DMS53 (cell line): Measurements from ENCODE around the gene ZBTB20.

Source experiments
- DNase-seq: peaks from one replicate; lab custom pipeline; 2025; lab: John Stamatoyannopoulos, UW

The ZBTB20 gene

DNA sequence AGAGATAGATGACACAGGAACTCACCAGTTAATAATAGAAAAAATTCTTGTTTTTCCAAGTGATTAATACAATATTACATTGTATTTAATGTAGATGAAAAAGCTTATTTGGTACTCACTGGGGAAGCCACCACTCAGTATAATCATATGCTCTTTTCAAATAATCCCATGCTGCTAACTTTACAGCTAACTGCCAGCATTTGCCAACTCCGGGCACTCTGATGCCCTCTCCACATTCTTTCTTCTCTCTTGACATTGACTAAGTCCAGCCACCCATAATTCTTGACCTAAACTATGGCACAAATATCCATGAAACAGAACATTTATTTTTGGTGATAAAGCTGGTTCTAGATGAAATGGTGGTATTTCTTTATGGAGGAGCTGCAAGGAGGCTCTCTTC is 384.9 kb downstream of the ZBTB20 start:
- DNase-seq: no peak

DNA sequence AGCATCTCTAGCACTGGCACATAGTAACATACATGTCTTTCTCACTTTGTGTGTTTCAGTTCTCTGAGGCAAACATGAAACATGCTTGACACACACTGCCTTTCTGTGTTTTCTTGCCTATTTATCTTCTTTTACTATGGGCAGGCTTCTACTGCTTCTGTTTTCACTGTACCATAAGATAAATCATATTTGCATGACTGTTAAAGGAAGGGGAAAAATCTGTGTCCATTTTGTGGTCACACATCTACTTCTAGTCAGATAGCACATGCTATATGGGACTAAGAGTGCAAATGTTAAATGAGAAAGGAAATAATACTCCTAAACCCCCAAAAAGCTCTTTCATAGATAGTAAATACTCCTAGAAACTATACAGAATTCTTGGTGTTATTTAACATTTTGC is 386.4 kb downstream of the ZBTB20 start:
- no peak for DNase-seq

DNA sequence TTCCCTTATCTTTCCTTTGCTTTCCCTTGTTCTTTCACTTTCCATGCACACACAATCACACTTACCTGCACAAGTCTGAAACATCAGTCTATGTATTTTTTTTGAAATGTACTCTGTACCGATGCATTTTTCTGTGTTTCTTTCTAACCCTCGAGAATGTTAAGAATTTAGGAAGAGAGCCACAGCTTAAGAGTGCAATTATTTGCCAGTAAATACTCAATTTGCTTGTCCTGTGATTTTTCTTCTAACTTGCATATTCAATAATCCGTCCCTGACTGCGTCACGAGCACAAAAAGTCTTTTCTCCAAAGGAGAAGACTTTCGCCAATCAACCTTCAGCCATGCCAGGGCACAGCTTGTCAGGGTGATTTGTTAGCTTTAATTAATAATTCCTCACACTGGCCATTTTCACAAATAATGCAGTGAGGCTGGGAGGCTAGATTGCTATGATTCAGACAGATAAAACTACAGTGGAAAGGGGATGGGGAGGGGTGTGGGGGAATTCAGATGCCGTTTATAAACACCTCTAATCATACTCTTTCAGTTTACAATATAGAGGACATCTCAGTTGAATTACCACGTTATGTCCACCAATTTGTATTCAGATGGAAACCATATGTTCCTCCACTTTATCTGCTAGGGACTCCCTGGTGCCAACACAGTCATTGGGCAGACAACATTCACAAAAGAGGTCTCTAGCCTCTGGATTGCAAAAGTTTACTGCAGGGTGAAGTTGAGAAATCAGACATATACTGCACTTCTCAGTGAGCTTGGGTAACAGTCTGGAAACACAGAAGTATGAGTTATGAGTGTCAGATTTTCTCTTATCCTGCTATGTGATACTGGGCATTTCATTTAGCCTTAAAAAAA is 388.0 kb downstream of the ZBTB20 start:
- no peak for DNase-seq

DNA sequence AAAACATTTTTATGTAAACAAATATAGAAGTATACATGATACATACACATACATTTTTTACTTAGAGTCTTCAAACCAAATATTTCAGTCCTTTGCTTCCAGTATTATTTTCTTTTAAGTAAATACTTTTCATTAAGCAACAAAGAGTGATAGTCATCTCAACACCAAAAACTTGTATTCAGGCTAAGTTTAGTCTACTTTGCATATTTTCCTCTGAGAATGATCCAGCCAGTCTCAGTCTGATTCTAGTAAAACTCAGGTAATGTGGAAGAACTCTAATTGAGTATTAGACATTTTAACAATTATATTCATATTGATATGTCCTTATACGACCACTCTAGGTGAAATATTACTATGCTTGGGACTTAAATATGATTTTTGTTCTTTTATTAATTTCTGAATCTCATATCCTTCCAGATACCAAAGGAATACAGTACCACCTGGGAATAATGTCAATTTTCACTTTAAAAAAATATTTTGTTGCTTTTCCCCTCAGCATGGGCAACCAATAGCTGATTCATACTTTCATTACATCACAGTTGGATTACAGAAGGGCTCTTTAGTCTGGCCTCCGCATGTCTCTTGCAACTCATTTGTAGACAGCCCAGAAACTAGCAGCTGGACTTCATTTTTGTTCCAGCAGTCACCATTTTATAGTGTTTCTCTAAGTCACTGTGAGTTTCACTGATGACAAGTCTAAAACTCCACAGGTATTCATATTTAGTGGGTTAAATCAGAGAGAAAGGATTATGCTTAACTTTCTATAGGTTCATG is 390.4 kb downstream of the ZBTB20 start:
- no peak for DNase-seq

DNA sequence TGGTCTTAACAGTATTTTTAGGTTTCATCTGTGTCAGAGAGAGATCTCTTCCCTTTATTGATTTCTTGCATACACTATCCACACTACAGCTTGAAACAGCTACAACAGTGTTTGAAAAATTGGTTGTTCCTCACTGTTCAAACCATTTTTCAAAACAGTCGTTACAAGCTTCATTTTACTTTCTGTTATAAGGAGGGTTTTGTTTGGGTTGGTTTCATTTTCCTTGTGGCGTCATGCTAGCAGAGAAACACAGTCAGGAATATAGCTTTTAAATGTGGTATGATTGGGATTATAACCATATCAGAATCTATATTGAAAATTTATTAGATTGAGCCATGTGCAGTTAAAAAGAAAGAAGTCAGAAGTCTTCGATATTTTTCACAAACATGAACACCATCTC is 400.6 kb downstream of the ZBTB20 start:
- peak; percentile 33 for DNase-seq

DNA sequence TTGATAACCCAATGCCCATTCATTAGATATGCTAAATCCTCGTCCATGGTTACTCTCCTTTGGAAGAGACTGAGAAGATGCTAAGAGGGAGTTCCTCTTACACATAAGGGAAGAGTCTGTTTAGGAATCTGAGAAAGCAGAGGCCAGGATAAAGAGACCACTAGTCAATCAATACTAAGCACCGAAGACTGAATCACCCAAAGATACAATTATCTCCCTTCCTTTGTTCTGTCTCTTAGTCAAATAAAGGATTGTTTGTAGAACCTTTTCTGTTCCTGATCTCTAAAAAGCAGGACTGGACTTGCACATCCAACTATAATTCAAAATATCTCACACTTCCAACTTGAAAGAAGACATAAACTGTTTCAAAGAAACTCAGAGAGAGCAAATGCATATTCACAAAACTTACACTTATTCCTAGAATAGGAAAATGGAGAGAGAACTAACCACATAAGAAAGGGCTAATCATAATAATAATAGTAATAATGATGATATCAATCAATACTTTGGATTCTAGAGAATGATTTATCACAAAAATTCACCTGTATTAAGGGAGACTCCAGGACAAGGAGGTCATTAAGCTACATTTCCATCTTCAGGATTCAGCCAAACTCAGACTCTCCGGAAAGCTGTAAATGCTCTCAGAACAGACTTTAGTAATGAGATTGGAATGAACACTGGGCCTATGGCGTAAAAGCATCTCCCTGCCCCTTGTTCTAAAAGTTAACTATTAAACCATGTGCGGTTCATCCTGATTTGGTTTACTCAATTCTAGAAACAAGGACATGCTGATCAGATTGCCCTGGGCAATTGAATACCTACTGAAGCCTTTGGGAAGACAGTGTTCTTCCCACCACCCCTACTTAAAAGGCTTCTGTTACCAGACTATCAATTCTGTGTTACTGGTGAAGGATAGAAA is 401.5 kb downstream of the ZBTB20 start:
- DNase-seq: peak; percentile 79

DNA sequence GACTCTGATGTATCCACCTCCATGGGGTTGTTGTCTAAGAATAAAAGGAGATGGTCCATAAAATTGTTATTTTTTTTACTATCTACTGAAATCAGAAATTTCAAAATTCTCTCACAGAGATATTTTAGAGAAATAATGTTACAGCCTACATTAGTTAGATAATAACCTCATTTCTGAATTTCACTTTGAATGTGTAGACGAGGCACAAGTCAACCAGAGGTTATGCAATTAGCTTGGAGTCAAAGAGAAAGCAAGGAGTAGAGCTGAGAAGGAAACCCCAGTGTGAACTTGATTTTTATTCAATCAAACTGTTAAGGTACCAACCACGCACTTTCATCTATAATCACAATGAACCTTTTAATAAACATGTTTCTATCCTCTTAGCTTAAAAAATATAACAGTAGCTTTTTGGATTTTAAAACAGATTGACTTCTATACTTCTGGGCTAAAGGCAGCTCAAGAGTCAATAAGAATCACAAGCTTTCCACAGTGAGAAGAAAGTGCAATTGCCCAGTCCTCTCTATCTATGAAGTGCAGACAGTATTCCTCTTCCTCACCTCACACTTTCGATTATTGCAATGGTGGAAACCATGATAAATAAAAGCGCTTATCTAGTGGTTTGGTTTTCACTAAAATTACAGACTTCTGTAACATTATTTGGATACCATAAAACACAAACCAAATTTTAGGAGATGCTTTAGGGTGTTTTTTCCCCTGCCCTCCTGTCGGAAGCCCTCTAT is 403.2 kb downstream of the ZBTB20 start:
- DNase-seq: no peak

DNA sequence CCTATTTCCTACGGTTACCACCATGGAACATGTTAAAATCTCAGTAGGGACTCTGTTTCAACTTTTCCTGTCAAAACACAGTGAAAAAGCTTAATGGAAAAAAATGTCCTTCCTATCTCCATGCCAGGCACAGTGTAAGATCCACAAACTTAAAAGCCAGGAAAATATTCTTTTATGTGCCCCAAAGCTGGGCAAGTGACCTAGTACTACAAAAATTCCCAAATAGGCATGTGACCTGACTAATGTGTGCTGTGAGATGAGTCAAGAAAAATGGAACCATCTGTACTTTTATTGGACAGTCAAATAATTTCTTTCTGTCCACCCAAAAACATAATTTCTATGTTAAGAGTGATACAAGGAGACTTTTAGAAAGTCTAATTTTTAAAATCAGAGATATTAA is 406.0 kb downstream of the ZBTB20 start:
- DNase-seq: no peak

DNA sequence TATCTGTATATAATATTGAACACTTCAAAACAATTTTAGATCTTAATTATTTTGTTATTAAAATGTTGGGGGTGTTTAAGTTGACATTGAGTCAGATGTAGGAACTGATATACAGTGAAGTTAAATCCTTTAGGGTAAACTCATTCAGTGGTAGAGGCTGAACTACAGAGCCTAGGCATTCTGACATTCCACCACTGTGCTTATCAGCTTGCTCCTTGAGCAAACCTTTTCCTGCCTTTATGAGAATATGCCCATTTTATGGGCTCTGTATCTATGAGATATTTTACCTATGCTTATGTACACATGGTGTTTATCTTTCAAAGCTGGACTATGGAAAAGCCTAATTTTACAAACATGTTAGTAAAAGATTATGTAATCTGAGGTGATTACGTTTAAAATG is 407.5 kb downstream of the ZBTB20 start:
- DNase-seq: no peak

DNA sequence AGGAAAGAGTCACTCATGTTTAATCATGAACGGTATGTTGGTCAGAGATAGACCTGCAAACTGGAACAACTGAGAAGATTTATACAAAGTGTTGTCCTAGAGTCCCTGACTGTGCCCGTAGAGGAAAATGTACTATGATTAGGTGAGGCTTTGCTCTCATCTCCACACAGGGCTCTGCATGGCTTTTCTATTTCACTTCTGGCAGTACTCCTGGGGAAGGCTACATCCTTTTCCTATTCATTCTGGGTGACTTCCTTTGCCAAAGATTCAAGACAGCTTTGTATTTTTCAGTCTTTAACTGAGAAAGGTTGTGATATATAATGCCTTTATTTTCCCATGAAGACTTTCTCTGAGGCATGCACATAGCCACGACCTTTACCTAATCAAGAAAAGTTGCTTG is 414.7 kb downstream of the ZBTB20 start:
- DNase-seq: no peak

DNA sequence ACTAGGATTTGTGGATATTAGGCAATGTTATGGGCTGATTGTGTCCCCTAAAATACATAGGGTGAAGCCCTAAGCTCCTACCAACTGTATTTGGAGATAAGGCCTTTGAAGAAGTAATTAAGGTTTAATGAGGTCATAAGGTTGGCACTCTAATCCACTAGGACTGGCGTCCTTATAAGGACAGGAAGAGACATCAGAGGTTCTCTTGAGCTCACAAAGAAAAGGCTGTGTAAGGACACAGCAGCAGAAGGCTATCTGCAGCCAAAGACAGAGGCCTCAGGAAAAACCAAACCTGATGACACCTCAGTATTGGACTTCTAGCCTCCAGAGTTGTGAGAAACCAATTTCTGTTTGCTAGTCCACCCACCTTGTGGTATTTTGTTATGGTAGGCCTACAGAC is 416.7 kb downstream of the ZBTB20 start:
- no peak for DNase-seq

DNA sequence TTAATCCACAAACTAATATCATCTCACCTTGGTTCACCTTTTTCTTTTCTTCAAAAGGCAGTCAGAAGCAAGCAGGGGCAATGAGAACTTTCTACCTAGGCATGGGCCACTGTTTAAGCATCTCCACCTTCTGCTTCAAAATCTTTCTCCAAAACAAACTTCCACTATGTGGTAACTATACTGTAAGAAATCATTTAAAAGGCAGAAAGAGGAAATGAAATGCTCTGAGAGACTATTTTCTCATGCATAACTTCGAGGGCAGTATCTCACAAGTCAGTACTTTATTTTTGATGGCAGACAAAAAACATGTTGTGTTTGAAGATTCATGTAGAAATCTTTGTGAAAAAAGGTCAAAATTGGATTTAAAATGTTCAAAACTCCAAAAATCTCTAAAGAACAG is 419.7 kb downstream of the ZBTB20 start:
- no peak for DNase-seq

DNA sequence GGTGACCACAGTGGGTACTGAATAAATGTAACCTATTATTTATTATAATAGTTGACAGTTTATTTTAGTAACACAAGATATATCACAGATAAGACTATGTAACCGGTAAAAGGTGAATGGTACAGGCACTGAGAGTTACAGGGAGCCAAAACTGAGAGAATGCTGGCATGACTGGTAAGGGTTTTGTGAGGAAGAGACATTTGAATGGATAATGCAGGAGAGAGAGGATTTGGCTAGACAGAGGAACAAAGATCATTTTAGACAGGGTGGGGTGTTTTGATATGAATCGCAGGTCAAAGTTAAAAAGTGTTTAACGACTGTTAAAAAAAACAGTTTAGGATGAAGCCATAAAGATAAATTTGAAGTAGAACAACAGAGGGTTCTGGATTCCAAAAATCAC is 421.1 kb downstream of the ZBTB20 start:
- DNase-seq: no peak

DNA sequence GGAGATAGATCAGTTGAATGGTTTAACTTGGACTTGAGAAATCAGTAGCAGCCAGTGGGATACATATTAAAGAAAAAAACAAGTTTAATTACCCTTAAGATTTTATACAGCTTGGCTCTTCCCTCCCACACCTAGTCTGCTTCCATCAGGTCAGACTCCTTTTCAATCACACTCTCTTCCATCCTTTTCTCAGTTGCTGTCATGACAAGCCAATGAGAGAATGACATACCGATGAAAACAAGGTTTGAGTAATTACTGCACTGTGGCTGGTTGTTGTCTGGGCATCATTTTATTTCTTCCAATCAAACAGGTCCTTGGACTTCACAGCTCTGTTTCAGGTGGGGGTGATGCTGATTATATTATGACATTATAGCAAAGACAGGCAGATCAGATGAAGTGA is 424.6 kb downstream of the ZBTB20 start:
- no peak for DNase-seq

DNA sequence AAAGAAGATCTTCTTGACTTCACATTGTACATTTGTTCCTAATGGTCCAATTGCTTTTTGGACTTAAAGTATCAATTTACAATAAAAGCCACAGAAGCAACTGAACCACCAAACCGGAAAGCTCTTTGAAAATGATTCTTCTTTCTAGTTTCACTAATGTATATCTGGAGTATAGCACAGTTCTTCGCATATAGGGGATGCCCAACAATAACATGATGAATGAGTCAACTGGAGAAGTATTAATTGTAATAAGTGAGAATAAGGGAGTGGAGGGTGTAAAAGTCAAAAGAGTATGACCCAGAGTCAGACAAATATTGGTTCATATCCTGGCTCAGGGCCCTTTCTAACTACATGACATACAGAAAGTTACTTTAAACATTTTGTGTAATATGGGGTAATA is 425.2 kb downstream of the ZBTB20 start:
- no peak for DNase-seq

DNA sequence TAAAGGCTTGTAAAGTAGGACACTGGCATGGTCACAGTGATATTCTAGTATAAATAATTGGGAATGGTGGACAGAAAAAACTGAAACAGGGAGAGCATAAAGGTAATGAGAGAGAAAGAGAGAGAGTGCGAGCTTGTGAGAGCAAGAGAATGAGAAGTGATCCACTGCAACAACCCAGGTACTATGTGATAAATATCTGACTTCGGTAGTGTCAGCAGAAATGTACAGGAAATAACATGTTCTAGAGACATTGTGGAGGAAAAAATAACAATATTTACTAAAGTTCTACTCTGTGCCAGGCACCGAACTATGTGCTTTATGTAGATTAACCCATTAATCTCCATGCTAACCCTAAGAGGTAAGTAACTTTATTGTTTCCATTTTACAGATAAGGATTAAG is 425.9 kb downstream of the ZBTB20 start:
- DNase-seq: no peak

DNA sequence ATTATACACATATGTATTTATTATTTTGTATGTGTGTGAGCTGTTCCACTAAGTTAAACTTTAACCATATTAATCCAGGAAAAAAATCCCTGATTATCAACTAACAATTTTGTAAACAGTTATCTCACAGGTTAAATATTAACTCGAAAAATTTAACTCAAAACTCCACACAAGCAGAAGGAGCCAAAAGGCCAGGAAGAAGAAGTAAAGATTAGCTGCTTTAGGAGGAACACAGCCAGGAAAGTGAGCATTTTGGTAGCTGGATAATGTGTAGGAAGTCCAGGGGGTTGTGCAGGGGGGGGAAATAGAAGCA is 428.2 kb downstream of the ZBTB20 start:
- peak; percentile 40 for DNase-seq

DNA sequence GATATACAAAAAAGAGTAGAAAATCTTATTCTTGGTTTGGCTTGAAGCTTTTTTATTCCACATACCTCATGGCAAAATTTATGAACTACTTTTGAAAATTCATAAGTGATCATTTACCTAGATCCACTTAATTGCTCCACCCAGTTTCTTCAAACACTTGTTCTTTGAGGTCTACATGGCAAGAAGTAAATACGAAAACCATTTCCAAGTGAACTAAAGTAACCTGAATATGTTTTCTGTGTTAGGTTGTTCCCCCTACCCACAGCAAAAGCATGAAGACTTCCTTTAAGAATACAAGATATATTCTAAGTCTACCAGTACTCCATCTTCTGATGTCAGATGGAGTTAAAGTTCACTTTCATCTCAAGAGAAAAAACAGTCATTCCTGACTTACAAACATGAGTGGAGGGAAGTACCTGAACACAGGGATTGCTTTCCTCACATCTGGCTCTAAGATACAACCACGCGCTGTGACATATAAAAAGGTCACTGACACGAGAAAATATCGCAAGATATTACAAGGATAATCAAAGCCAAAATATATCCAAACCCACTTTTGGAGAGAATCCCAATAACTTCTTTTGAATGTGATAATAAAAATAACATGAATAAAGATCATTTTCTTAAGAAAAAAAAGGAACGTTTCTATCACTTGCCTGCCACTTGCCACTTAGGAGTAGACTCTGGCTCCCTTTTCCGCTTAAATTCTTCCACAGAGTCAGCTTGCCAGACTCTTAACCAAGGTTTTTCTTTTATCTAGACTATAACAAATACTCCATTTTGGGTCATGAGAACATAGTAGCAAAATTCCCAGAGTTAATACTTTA is 428.8 kb downstream of the ZBTB20 start:
- DNase-seq: peak; percentile 33

DNA sequence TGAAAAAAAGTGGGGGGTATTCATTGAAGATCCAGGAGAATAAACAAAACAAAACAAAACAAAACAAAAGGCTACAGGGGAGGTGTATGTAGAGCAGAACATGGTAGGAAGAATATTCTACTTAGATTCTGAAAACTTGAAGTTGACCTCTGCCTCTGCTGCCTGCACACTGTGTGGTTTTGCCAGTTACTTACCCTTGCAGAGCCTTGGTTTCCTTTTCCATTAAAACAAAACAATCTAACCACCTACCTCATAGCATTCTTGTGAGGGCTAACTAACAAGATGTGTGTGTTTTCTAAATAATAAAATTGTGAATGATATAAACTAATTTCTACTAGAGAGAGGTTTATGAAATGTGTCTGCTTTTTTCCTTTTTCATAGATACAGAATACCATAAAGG is 430.2 kb downstream of the ZBTB20 start:
- DNase-seq: no peak

DNA sequence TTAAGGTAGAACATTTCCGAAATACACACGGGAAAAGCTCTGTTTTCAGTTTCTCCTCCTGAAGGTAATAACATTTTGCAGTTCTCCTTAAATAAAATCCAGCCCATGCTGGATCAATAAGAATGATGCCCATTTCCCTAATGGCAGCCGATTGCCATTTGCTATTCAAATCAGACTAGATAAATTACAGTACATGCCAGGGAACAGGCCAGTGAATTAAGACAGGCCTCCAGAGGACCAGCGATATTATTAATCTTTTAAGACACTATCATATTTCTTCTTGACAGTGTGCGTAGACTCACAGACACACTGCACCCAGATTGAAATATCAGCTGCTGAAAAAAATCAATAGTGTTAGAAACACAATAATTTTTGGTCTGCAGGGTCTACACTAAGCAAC is 431.0 kb downstream of the ZBTB20 start:
- no peak for DNase-seq

DNA sequence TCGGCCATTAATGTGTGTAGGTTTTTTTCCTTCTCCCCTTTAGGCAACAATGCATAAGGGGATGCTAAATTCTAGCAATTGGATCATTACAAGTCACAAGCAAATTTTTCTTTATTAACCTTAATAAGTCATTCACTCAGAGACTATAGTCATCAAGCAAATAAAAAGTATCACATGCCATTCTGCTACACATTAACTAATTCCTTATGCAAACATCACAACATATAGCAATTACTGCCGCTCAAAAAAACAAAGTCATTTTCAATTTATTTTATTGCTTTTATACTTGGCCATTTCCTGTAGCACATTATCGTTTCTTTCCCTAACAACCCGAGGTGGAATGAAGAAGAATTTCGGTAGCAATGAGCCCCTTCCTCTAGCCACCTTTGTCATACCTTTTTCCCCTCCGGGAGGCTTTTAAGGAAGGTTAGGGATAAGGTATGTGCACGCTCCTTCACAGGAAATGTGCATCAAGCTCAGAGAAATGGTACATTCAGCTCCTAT is 432.1 kb downstream of the ZBTB20 start:
- DNase-seq: peak; percentile 2
